K562 (cell line): ENCODE results near the gene DCTD. TPM values are rescaled to one million over a fixed set of nuclear protein-coding genes. Genes with fewer than 3 reads are reported as not detected.
A peak's percentile ranks its signal among the peaks of the same experiment; 100 is the strongest.

ENCODE experiments used
- ATAC-seq: fragments of 200-7000 bp; cut with Tn5 transposase; 3 replicates; pipeline ENCODE4 v1.9.1; 2020; ENCODE audit warnings: moderate library complexity
- BruUV-seq: library from RNA; stranded (reverse); fragments of 400-500 nt; replicated peaks from 2 replicates; lab custom pipeline; 2021; lab: Mats Ljungman, UMichigan
- CTCF ChIA-PET: fragments of 300-600 bp; formaldehyde crosslinking; extraction: SDS; loops from one replicate; lab custom pipeline; 2021; ENCODE audit warnings: low intra/inter-chr PET ratio; lab: Yijun Ruan, JAX
- POLR2A ChIA-PET: fragments of 300-600, 350-650 bp; sonication (Branson Sonifier 250); formaldehyde crosslinking; extraction: SDS; loops from one replicate; lab custom pipeline; 2021; ENCODE audit warnings: antibody characterized with exemption, inconsistent platforms; lab: Yijun Ruan, JAX
- DNase-seq, 4 experiments: peaks; one replicate each; pipeline versions ENCODE4 v3.0.0 to v3.0.0-alpha.2; 2011 to 2018; ENCODE audit warnings: low spot score in 3 of 4, mixed read lengths in 3 of 4; ENCODE audit errors: extremely low read depth in 1 of 4
- FAIRE-seq: peaks from 2 replicates; lab custom pipeline; 2011; peaks lifted over from hg19 to GRCh38; lab: Jason Lieb, UNC
- H2AFZ ChIP-seq: 2 replicates; pipeline ENCODE4 v1.6.0; 2011; ENCODE audit warnings: low read depth, low read length, control low read depth, inconsistent platforms
- H3K27ac ChIP-seq: fragments of 200-600 bp; 3 replicates; pipeline ENCODE4 v1.8.0; 2011; ENCODE audit warnings: low read depth, mild to moderate bottlenecking, control low read depth, inconsistent platforms, low read length, moderate library complexity, mixed read lengths; ENCODE audit errors: extremely low read depth
- H3K27me3 ChIP-seq, 2 experiments: fragments of 300-600 bp in 1 of 2; 2 replicates in 1 of 2; 3 replicates in 1 of 2; pipeline versions ENCODE4 v1.6.0 to v1.8.0; 2011; ENCODE audit warnings: inconsistent platforms in 2 of 2, low read length in 2 of 2, mild to moderate bottlenecking in 1 of 2, mixed read lengths in 1 of 2, moderate library complexity in 1 of 2; ENCODE audit not compliant: control insufficient read depth in 2 of 2, insufficient read depth in 2 of 2
- H3K36me3 ChIP-seq: fragments of 300-600 bp; 3 replicates; pipeline ENCODE4 v1.8.0; 2011; ENCODE audit warnings: mild to moderate bottlenecking, low read length, inconsistent platforms; ENCODE audit not compliant: control insufficient read depth, insufficient read depth
- H3K4me1 ChIP-seq, 2 experiments: fragments of 200-600 bp in 1 of 2; replicated peaks in 1 of 2; 2 replicates in 1 of 2; 3 replicates in 1 of 2; pipeline versions ENCODE4 v1.5.1 to v1.8.0; 2011; ENCODE audit warnings: inconsistent platforms in 2 of 2, low read length in 2 of 2, mild to moderate bottlenecking in 1 of 2, mixed read lengths in 1 of 2, moderate library complexity in 1 of 2; ENCODE audit not compliant: control insufficient read depth in 2 of 2, insufficient read depth in 2 of 2
- H3K4me2 ChIP-seq: 2 replicates; pipeline ENCODE4 v1.6.1; 2011; ENCODE audit warnings: low read length, control low read depth, inconsistent platforms, mixed read lengths; ENCODE audit not compliant: insufficient read depth
- H3K4me3 ChIP-seq: fragments of 200-600 bp; sonication (generic), shearing (Covaris generic); 2 replicates; pipeline ENCODE4 v1.5.1; 2016; ENCODE audit warnings: control low read depth, inconsistent platforms
- H3K79me2 ChIP-seq: fragments of 200-600 bp; 3 replicates; pipeline ENCODE4 v1.8.0; 2011; ENCODE audit warnings: low read length, inconsistent platforms; ENCODE audit not compliant: control insufficient read depth, insufficient read depth
- H3K9ac ChIP-seq, 2 experiments: 2 replicates each; pipeline versions ENCODE4 v1.6.0 to v1.6.1; 2011; ENCODE audit warnings: low read depth in 2 of 2, low read length in 2 of 2, control low read depth in 1 of 2, inconsistent platforms in 1 of 2, mild to moderate bottlenecking in 1 of 2, mixed read lengths in 1 of 2; ENCODE audit not compliant: insufficient read depth in 1 of 2
- H3K9me1 ChIP-seq: one replicate; pipeline ENCODE4 v1.6.0; 2011; ENCODE audit warnings: inconsistent platforms, mild to moderate bottlenecking, low read length, moderate library complexity; ENCODE audit not compliant: control insufficient read depth, insufficient read depth
- H3K9me3 ChIP-seq: replicated peaks from 2 replicates; pipeline ENCODE4 v1.5.1; 2011; ENCODE audit warnings: low read depth, low read length, inconsistent platforms; ENCODE audit not compliant: control insufficient read depth, insufficient read depth
- H4K20me1 ChIP-seq: replicated peaks from 2 replicates; pipeline ENCODE4 v1.6.1; 2011; ENCODE audit warnings: low read length, inconsistent platforms, mixed read lengths; ENCODE audit not compliant: control insufficient read depth, insufficient read depth
- ATF1 ChIP-seq, 2 experiments: fragments of 450-650 bp in 1 of 2; IDR thresholded peaks; 2 replicates each; pipeline ENCODE4 v1.6.1; 2016; ENCODE audit warnings: missing compliant biosample characterization in 1 of 2, missing genetic modification characterization in 1 of 2
- CBX3 ChIP-seq, 2 experiments: IDR thresholded peaks; 1 replicate in 1 of 2; 2 replicates in 1 of 2; pipeline ENCODE4 v1.6.1; 2012; ENCODE audit warnings: inconsistent platforms in 2 of 2, low read length in 2 of 2, borderline replicate concordance in 1 of 2, control low read depth in 1 of 2
- L3MBTL2 ChIP-seq: fragments of 450-650 bp; IDR thresholded peaks from 2 replicates; pipeline ENCODE4 v1.6.1; 2016; ENCODE audit warnings: mild to moderate bottlenecking, moderate library complexity
- LEF1 ChIP-seq: fragments of 450-650 bp; IDR thresholded peaks from 2 replicates; pipeline ENCODE4 v1.6.1; 2016; ENCODE audit warnings: mild to moderate bottlenecking
- POLR2H ChIP-seq: IDR thresholded peaks from 2 replicates; pipeline ENCODE4 v1.6.1; 2016; ENCODE audit warnings: missing genetic modification characterization, low read depth, mild to moderate bottlenecking, control low read depth, missing compliant biosample characterization, moderate library complexity
- SLC30A9 ChIP-seq: fragments of 250-450 bp; sonication (Bioruptor Pico); IDR thresholded peaks from 2 replicates; pipeline ENCODE4 v1.8.0; 2022; ENCODE audit warnings: mild to moderate bottlenecking, moderate library complexity
- SMARCE1 ChIP-seq: fragments of 450-650 bp; IDR thresholded peaks from 2 replicates; pipeline ENCODE4 v1.7.1; 2016; ENCODE audit warnings: mild to moderate bottlenecking
- SP2 ChIP-seq: IDR thresholded peaks from 2 replicates; pipeline ENCODE4 v1.6.1; 2011; ENCODE audit warnings: mild to moderate bottlenecking, low read depth, low read length, moderate library complexity; ENCODE audit not compliant: poor library complexity, severe bottlenecking; ENCODE audit errors: extremely low read depth
- WGBS: fragments of 100-300 bp; shearing (Covaris generic); methylation state at CpG from one replicate; pipeline ENCODE4 v1.1.6; 2016; ENCODE audit warnings: low coverage, mixed read lengths; ENCODE audit not compliant: insufficient coverage; ENCODE audit errors: missing lambda C conversion rate; 5-methylcytosine and 5-hydroxymethylcytosine counted together
- in situ Hi-C: fragments of 300-500 bp; cut with MboI; formaldehyde crosslinking; loops from 4 replicates; pipeline ENCODE4 v1.15.0; 2018; ENCODE audit warnings: inconsistent platforms, mixed read lengths
- intact Hi-C: fragments of 100-400 bp; cut with micrococcal nuclease; formaldehyde crosslinking; loops from 2 replicates; pipeline ENCODE4 v1.14.2; 2022
- polyA plus RNA-seq, 8 experiments: library from polyadenylated mRNA; depleted of rRNA in 4 of 8; stranded (reverse) in 5 of 8; unstranded in 3 of 8; fragments of >200 nt; fragmentation: Nextera tagmentation in 2 of 8; fragmentation: Illumina TruSeq in 1 of 8; extraction: Ambion mirVana in 2 of 8; extraction: Trizol in 1 of 8; gene quantifications; 2 replicates each; pipeline versions ENCODE4 v1.2.1 to v1.2.3, GENCODE V29; 2011 to 2014; ENCODE audit warnings: inconsistent platforms in 1 of 8, missing spikeins in 1 of 8
- total RNA-seq, 7 experiments: library from RNA; depleted of rRNA in 6 of 7; stranded (reverse); fragments of >200 nt in 6 of 7; fragmentation: Illumina TruSeq in 2 of 7; extraction: Trizol in 2 of 7; gene quantifications; 2 replicates each; pipeline versions ENCODE4 v1.2.1 to v1.2.3, GENCODE V29; 2011 to 2021; ENCODE audit warnings: low replicate concordance in 1 of 7
- TF ChIP-seq, protein P1 (sequence below), 2 experiments: IDR thresholded peaks in 1 of 2; conservative IDR thresholded peaks in 1 of 2; 2 replicates each; pipeline ENCODE4 v1.6.1; 2016; ENCODE audit warnings: low read depth in 2 of 2, mild to moderate bottlenecking in 1 of 2, missing compliant biosample characterization in 1 of 2, missing genetic modification characterization in 1 of 2, moderate library complexity in 1 of 2
- TF ChIP-seq, protein P2 (sequence below): fragments of 450-650 bp; formaldehyde crosslinking; IDR thresholded peaks from 2 replicates; pipeline ENCODE4 v1.4.0; 2020; ENCODE audit warnings: mild to moderate bottlenecking, moderate library complexity
- TF ChIP-seq, protein P3 (sequence below): sonication (generic); formaldehyde crosslinking; IDR thresholded peaks from 2 replicates; pipeline ENCODE4 v1.9.0; 2022; ENCODE audit warnings: mild to moderate bottlenecking, missing genetic modification reagents
- TF ChIP-seq, protein P4 (sequence below): fragments of 200-800 bp; sonication (Bioruptor generic); IDR thresholded peaks from 2 replicates; pipeline ENCODE4 v1.6.1; 2017; ENCODE audit warnings: missing genetic modification characterization, missing compliant biosample characterization

The DCTD gene
- total and polyA plus RNA-seq, 9 of the 15 experiments (the other 6 are each of a cell fraction or from before 2014, with no cell fraction given) = 38.7 to 114 (median 76.5) TPM

GRCh38 chr4:182918044-182918607, 940 bp upstream of the DCTD start:
- POLR2A ChIA-PET = interaction anchor here (0.7 to 0.8 kb wide), 2 partner anchors 51 to 545 kb away, joined by 3 to 4 read pairs; no protein-coding TSS in a partner anchor
- Histone ChIP-seq H2AFZ (peak overlapping the region; percentile 90), H3K9me1 (no peaks in the 10 kb centered on the region), H3K9me3 (no peaks in the 10 kb centered on the region), H3K4me2 (peak overlapping the region; percentile 87), H3K79me2 (peaks cover 26% of the 10 kb centered on the region), H3K27ac (peak overlapping the region; percentile 89), H3K36me3 (peaks cover 24% of the 10 kb centered on the region), H3K27me3 (no peaks in the 10 kb centered on the region), H3K4me3 (peak overlapping the region; percentile 53), H3K9ac (peak overlapping the region; percentile 77 to 99), H4K20me1 (no peaks in the 10 kb centered on the region), H3K4me1 (peaks cover 14 to 20% of the 10 kb centered on the region in 2 experiments)
- DNase-seq (no peak), FAIRE-seq (peak; percentile 81), ATAC-seq (no peak; the same call in 2 of the 3 replicates)
- BruUV-seq = no TSS peak
- intact Hi-C loops (no loop called here), in situ Hi-C loops (no loop called here)
- CTCF ChIA-PET = interaction anchor here (1.3 kb wide), 1 partner anchor 343 kb away, joined by 4 read pairs; no protein-coding TSS in a partner anchor
- WGBS = 11% methylated on average over 12 of the region's 12 CpGs
- TF ChIP-seq, protein P1, sequence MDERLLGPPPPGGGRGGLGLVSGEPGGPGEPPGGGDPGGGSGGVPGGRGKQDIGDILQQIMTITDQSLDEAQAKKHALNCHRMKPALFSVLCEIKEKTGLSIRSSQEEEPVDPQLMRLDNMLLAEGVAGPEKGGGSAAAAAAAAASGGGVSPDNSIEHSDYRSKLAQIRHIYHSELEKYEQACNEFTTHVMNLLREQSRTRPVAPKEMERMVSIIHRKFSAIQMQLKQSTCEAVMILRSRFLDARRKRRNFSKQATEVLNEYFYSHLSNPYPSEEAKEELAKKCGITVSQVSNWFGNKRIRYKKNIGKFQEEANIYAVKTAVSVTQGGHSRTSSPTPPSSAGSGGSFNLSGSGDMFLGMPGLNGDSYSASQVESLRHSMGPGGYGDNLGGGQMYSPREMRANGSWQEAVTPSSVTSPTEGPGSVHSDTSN (CRISPR knock-in tag; IDR thresholded peaks at IDR 0.05; ENCODE audit: low read depth) = no peak
- TF ChIP-seq, protein P1 (tag; conservative IDR thresholded peaks at IDR 0.05; ENCODE audit: low read depth) = peak; percentile 80
- TF ChIP-seq, protein P2, sequence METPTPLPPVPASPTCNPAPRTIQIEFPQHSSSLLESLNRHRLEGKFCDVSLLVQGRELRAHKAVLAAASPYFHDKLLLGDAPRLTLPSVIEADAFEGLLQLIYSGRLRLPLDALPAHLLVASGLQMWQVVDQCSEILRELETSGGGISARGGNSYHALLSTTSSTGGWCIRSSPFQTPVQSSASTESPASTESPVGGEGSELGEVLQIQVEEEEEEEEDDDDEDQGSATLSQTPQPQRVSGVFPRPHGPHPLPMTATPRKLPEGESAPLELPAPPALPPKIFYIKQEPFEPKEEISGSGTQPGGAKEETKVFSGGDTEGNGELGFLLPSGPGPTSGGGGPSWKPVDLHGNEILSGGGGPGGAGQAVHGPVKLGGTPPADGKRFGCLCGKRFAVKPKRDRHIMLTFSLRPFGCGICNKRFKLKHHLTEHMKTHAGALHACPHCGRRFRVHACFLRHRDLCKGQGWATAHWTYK = no peak
- TF ChIP-seq, protein P3, sequence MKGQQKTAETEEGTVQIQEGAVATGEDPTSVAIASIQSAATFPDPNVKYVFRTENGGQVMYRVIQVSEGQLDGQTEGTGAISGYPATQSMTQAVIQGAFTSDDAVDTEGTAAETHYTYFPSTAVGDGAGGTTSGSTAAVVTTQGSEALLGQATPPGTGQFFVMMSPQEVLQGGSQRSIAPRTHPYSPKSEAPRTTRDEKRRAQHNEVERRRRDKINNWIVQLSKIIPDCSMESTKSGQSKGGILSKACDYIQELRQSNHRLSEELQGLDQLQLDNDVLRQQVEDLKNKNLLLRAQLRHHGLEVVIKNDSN (CRISPR knock-in tag) = 0 out of 2 replicates have a peak, but pooled peaks have one; percentile 18
- TF ChIP-seq SLC30A9 (CRISPR knock-in tag) (no peak), LEF1 (no peak), SP2 (no peak), POLR2H (no peak), L3MBTL2 (0 out of 2 replicates have a peak, but pooled peaks have one; percentile 10), CBX3 (IDR thresholded peaks at IDR 0.05; ENCODE audit: borderline replicate concordance in 1 of 2, low read length in 2 of 2) (peak in 1 of 2 experiments; percentile 3; a peak in 1 of 3 replicates), SMARCE1 (peak; percentile 5; the same call in 1 of the 2 replicates), ATF1 (CRISPR knock-in tag; IDR thresholded peaks at IDR 0.05) (no peak), ATF1 (tag; IDR thresholded peaks at IDR 0.05) (0 out of 2 replicates have a peak, but pooled peaks have one; percentile 6)
- TF ChIP-seq, protein P4, sequence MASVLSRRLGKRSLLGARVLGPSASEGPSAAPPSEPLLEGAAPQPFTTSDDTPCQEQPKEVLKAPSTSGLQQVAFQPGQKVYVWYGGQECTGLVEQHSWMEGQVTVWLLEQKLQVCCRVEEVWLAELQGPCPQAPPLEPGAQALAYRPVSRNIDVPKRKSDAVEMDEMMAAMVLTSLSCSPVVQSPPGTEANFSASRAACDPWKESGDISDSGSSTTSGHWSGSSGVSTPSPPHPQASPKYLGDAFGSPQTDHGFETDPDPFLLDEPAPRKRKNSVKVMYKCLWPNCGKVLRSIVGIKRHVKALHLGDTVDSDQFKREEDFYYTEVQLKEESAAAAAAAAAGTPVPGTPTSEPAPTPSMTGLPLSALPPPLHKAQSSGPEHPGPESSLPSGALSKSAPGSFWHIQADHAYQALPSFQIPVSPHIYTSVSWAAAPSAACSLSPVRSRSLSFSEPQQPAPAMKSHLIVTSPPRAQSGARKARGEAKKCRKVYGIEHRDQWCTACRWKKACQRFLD = 0 out of 2 replicates have a peak, but pooled peaks have one; percentile 17
